HG02852 (cell line): ENCODE data around the gene ASF1B.
"Not testable (repeated sequence)": the region's sequence is repeated elsewhere in the genome, so short reads cannot be mapped to it uniquely, and the experiment has no call there.

Experiments used
- ATAC-seq: cut with Tn5 transposase; IDR thresholded peaks from one replicate; pipeline ENCODE4 v1.9.1; 2021; ENCODE audit warnings: mild to moderate bottlenecking, moderate library complexity; ENCODE audit not compliant: unreplicated experiment

The ASF1B gene

DNA sequence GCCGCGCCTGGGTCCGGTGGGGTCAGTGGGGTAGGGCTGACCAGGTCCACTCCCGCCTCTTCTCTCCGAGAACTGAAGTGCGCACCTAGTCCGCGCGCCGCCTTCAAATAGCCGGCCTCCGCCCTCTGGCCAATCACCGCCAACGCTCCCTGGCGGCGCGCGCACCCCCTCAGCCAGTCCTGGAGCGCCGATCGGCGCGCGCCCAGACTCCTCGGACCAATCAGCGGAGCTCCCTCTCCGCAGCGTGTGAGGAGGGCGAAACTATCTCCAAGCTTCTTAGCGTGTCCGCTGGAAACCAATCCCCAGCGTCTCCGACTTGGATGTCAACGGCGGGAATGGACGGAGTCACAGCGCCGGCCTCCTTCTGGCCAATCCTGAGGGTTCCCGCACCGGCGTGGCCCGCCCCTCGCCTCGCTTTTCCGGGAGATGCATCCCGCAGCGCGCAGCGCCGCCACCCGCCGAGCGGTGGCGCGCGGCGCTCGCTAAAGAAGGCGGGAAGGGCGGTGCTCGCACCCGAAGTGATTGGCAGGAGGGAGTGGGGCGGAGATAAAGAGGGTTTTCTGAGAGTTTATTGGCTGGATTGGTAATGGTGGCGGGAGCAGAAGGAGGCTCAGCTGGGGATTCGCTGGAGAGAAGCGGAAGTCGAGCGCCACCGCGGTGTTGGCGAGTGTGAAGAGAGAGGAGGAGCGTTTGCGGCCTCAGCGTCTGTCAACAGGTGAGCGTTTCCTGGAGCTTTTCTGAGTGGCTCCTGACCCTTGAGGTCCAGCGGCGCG is at the start of gene ASF1B:
TSS of gene ASF1B (minus strand) at position 81 of the 773 bp plus-strand sequence. CDS start 133 bp downstream, outside the sequence.
- peak; percentile 78 for ATAC-seq

DNA sequence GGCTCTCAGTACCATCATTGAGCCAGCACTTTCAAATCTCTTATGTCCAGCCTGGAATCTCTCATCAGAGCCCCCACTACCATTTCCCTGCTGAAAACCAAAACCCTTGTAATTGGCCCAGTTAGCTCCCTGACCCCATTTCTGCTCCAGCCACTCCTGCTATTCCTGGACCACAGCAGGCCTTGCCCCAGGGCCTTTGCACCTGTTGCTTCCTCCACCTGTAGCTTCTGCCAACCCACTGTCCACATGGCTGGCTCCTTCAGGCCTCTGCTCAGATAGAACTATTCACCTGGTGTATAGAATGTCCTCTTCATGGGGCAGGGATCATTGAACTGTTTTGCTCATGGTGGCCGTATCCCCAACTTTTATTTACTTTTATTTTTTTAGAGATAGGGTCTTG is 49.3 kb upstream of the ASF1B start:
- not testable (repeated sequence) for ATAC-seq

DNA sequence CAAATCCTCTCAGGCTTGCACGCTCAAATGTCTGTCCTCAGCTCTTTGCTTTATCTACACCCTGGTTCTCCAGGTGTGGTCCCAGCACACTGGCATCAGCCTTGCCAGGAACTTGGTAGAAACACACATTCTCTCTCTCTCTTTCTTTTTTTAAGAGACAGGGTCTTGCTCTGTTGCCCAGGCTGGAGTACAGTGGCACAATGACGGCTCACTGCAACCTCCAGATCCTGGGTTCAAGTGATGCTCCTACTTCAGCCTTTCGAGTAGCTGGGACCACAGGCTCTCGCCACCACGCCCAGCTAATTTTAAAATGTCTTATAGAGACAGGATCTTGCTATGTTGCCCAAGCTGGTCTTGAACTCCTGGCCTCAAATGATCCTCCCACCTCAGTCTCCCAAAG is 48.8 kb upstream of the ASF1B start:
- no peak for ATAC-seq

DNA sequence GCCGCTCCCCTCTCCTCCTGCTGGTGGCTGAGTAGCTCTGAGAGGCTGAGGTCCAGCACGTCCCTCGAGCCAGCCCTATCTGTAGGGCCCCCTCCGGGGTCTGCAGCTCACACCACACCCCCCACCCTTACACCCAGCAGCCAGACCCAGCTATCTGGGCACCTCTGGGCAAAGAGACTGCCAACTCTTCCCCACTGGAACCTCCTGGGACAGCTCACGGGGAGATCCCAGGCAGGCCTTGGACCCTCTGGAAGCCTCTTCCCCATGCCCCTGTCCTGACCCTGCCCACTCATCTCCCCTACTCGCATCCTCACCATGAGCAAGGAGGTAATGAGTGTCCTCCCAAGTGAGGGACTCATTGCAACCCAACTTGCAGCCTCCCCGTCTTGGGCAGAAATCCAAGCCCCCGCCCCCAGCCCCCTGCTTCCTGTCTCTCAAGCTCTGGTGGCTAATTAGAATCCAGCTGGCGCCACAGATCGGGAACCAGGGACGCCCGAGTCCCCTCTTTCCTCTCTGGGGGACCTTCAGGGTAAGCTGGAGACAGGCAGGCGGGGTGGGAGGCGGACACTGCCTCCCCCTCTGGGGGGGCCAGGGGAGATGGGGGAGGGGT is 47.5 kb upstream of the ASF1B start:
- ATAC-seq = no peak

DNA sequence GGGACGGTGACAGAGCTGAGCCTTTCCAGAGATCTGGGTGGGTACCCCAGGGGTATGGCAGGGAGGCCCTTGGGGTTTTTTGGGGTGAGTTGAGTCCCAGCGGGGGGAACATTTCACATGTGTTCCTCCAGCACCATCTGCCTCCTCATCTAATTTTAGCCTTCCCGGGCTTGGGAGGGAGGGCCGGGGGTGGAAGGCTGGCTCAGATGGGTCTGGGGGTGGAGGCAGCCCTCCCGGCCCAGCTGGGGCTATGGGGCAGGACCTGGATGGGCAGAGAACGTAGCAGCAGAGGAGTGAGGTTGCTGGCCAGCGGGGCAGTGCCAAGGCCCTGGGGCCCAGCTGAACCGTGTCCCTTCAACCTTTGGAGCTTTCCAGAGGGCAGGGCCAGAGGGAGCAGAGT is 46.1 kb upstream of the ASF1B start:
- no peak for ATAC-seq

DNA sequence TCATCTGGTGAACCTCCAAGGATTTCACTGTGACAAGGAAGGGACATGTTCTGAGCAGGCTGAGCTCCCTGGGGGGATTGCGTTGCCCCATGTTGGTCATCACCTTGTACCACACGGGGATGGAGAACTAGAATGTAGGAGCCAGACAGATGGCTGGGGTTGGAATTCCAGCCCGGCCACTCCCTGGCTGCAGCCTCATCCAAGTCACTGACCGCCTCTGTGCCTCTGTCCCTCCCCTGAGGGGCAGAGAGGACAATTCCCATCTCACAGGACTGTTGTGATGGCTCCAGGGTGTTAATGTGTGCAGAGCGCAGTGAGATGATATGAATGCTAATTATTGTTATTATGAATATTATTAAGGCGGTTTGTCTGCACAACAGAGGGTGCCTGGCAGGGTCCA is 45.5 kb upstream of the ASF1B start:
- ATAC-seq = no peak

DNA sequence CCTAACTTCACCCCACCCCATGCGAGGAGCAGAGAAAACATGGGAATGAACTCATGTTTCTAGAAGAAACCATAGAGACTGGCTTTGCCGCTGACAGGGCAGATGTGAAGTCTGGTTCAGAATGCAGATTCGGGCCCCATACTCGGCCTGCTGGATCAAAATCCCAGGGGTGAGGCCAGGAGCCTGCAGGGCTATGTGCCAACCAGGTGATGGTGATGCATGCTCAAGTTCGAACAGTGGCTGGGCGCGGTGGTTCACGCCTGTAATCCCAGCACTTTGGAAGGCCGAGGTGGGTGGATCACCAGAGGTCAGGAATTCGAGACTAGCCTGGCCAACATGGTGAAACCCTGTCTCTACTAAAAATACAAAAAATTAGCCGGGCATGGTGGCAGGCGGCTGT is 44.8 kb upstream of the ASF1B start:
- ATAC-seq = not testable (repeated sequence)

DNA sequence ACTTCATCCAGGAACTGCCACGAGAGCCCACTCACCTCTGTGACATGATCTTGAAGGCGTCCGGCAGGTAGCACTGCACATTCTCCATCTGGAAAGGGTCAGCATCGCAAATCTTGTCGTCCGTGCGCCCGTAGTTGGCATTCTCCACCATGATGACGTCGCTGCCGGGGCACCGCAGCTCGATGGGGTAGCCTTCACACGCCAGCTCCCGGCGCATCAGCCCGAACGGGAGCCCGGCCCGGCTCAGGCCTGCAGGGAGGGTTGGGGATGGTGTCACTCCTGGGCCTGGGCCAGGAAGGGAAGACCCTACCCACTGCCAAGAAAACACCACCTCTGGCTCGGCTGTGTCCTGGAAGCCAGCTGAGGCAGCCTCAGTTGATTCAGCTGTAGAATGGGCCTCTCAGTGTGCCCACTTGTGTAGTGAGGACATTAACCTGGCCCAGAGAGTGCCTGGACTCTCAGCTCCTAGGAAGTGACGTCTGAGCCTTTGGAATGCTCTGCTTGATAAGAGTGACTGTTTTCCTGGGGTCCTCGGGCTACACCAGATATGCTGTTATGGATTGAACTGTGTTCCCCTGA is 41.2 kb upstream of the ASF1B start:
- no peak for ATAC-seq

DNA sequence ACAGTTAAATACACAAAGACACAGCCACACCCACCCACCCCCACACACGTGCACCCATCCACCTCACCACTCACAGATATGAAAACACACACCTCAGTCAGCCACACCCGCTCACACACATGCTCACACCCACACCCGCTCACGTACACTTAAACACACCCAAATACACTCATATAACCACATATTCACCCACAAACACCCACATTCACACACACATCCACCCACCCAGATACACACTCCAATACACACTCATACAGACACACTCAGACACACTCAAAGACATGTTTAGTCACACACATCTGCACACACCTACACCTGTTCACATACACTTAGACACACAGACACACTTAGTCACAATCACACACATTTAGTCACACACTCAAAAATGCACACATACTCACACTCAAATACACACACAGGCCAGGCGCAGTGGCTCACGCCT is 39.0 kb upstream of the ASF1B start:
- ATAC-seq = no peak

DNA sequence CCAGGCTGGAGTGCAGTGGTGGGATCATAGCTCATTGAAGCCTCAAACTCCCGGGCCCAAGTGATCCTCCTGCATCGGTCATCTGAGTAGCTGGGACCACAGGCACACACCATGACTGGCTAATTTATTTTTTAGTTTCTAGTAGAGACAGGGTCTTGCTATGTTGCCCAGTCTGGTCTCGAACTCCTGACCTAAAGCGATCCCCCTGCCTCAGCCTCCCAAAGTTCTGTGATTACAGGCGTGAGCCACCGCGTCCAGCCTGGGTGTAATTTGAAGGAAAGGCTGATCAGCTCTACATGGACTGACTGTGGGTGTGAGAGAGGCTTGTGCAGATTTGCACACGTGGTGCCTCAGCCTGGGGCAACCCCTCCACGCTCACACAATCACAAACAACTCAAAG is 38.5 kb upstream of the ASF1B start:
- ATAC-seq = no peak

DNA sequence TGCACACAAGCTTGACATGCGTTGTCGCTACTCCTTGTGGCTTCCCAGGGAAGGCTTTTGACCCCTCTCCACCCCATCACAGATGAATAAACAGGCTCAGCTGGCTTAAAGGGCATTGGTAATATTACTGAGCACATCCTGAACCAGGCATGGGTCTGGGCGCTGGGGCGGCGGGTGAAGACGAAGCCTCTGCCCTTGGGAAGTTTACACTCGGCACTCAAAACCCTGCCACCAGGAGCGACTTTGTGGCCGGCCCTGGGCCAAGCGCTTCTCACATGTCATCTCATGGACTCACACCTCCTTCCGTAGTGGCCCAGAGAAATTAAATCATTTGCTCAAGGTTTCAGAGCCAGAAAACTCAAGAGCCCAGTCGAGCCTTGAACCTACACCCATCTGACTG is 32.6 kb upstream of the ASF1B start:
- no peak for ATAC-seq

DNA sequence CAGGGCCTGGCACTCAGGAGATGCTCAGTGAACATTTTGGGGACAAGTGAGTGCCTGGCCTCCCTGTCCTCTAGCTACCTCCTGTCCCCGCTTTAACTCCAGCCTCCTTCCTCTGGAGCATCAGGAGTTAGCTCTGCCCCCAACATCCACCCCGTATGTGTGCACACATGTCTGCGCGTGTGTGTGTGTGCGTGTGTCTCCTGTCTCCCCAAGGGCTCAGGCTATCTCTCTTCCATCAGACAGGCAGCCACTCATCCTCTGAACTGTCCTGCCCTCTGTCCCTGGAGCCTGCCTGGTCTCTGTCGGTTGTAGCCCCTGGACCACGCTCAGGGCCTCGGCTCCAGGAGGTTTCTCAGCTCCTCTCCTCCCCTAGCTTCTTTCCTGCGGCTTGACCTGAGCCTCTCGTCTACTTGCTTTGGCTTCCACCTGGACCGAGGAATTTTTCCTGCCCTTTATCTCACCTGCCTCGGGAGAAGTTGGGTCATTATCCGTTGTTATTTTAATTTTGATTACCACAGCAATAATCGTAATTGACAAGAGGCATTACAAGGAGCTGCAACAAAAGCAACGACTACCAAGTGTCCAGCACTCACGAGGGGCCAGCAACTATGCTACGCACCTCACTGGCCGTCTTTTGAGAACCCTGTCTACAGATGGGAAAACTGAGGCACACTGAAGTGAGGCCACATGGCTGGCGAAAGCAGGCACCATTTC is 32.0 kb upstream of the ASF1B start:
- ATAC-seq = no peak

DNA sequence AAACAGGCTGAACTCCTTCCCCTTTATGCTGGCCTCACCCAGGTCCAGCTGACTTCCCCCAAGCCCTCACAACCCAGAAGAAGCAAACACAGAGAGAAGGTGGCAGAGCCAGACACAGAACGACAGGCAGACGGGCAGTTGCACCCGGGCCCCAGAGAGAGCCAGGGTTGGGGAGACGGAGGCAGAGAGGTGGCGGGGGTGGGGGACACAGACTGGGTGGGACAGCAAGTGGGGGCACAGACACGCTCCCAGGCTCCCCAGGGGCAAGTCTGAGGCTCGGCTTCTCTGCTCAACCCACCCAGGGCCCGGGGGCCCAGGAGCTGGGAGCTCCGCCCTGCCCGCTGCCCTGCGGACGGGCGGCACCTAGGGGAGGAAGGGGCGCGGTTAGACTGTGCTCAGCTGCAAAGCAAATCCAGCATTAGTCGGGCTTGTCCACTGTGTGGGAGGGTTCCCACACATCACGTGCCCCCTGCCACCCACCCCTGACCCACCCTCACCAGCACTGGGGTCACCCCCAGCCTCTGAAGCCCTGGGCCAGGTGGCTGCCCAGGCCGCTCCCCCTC is 31.3 kb upstream of the ASF1B start:
- ATAC-seq = no peak

DNA sequence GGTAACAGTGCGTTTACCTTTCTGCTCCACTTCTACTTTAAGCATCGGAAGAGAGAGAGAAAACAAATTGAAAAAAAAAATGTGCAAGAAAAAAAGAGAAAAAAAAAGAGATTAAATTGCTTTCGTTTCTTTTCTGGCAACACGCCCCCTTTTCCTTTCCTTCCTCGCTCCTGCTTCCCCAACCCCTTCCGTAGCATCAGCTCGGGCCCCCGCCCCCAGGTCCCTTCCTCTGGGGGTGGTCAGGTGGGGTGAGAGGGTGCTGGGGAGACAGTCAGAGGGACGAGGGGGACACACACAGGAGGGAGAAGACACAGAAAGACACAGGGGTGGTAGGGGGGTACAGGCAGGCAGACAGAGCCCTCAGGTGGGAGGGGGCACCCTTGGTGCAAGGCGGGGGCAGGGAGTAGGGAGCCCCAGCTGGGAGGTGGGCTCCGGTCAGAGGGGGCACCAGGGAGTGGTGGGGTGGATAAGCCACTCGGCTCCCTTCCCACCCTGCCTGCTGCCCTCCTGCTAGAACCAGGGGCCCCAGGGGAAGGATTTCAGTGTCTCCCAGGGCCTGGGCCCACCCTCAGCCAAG is 30.7 kb upstream of the ASF1B start:
- ATAC-seq = no peak

DNA sequence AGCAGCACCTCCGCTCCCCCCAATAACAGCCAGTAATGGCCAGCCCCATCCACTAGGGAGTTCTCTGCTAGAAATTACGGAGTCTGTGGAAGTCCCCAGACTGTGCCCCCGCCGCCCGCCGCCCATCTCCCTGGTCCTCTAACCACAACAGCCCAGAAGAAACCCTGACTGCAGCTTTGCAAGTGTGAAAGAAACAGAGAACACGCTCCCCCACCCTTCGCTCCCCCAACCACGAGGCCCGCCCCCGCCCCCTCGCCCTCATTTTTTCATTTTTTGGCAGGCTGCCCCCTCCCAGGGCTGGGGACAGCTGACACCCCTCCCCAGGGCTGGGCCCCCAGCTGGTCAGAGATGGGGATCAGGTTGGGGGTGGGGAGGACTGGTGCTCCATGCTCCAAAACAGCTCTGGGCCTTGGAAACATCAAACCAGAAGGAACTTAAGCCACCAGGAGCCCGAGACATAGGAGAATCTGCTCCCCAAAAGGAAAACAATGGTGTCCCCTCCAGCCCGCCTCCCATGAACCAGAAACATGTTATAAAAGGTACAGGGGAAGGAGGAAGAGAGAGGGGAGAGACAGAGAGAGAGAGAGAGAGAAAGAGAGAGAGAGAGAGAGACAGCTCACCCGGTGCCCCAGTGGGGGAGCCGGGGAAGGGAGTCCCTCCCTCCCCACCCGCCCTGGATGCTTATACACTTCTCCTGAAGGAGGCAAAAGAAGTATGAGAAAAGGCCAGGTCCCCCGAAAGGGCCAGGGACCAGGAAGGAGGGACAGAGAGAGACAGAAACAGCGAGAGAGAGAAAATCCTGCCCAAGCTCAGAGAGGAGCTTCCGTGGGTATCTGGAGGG is 29.8 kb upstream of the ASF1B start:
- ATAC-seq = no peak

DNA sequence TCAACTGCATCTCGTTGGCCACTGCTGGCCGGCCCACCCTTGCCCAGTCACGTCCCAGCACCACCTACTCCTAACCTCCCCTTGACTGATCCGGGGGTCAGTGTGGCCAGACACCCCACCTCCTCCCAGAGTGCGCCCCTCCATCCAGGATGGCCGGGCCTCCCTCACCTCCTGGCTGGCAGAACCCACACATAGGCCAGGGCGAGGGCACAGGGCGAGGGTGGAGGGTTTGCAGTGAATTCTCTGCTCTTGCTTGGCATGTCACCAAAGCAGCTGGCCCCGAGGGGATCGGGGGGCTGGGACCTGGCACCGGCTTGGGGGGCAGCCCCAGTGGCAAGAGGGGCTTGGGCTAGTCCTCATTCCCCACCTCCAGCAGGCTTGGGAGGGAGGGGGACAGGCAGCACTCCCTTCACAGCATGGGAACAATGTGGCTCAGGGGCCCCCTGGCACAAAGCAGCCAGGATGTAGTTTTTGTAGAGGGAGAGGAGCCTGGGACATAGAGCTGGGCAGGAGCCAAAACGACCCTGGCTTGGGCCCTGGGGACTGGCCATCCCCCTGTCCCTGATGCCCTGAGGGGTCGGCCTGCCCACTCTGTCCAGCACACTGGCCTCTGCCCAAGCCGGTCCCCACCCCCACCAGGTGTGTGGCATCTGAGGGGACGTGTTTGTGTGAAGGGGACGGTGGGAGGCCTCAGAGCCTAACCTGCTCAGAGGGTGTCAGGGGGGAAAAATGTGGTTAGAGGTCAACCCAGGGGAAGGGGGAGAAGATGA is 28.5 kb upstream of the ASF1B start:
- no peak for ATAC-seq

DNA sequence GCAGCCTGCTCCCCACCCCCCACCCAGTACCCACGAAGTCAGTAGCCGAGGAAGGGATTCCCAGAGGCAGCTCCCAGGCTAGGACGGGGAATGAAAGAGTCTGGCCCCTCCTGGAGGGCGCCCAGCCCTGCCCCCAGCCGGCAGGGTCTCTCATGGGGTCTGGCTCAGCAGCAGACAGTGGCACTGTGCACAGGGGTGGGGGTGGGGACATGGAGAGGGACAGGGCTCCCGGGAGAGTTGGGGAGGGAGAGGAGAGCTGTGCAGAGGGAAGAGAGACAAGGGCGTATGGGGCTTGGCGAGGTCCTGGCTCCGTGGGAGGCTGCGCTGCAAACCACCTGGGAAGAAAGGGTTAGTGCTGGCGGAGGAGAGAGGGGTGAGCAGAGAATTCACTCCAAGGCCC is 27.7 kb upstream of the ASF1B start:
- ATAC-seq = no peak

DNA sequence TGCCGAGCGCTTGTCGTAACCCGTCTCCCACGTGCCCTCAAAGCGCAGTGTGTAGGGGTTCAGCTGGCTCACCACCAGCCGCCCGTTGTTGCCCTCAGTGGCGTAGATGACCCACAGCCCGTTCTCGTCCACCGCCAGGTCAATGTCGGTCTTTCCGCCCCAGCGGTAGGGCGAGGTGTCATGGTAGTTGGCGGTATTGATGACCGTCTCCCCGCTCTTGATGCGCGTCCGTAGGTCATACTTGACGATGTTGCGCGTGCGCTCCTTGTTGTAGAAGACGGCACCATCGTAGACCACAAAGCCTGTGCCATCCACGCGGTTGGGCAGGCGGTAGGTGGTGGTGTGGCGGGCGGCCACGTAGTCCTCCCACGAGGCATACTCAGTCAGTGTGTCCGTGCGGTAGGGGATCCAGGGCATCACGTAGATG is 26.5 kb upstream of the ASF1B start:
- no peak for ATAC-seq

DNA sequence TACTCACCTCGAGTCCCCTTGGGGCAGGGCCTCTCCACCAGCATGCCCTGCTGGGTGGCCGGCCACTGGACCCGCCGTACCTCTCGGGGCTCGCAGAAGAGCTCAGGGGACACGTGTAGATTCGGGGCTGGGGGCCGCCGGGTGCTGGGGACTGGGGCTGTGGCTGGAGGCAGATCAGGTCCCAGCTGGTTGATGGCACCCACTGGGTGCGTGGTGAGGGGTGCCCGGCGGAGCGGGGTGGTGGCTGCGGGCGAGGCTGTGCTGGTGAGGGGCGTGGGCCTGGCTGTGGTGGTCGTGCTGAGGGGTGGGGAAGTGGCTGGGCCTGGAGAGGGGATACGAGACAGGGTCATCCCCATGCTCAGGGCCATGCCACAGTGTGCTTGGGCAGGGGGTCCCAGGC is 24.9 kb upstream of the ASF1B start:
- no peak for ATAC-seq
